Smooth muscle cell (in vitro differentiated cells): ENCODE results near the gene COL4A2. TPM values are rescaled to one million over a fixed set of nuclear protein-coding genes. Genes with fewer than 3 reads are reported as not detected.

ENCODE experiments used
- DNase-seq: peaks from one replicate; lab custom pipeline; 2025; ENCODE audit not compliant: unreplicated experiment; lab: John Stamatoyannopoulos, UW
- H2AFZ ChIP-seq: fragments of 200-600 bp; sonication (generic); 2 replicates; pipeline ENCODE4 v1.6.0; 2016; ENCODE audit warnings: antibody characterized with exemption, low read depth, mild to moderate bottlenecking
- H3F3A ChIP-seq: fragments of 200-600 bp; sonication (generic); 2 replicates; pipeline ENCODE4 v1.6.0; 2017; ENCODE audit warnings: antibody characterized with exemption, low read depth
- H3K27ac ChIP-seq: fragments of 200-600 bp; sonication (generic); 2 replicates; pipeline ENCODE4 v1.5.1; 2016; ENCODE audit warnings: low read depth, mild to moderate bottlenecking
- H3K27me3 ChIP-seq: fragments of 200-600 bp; sonication (generic); 2 replicates; pipeline ENCODE4 v1.6.1; 2016; ENCODE audit warnings: low read depth, mild to moderate bottlenecking
- H3K36me3 ChIP-seq: fragments of 200-600 bp; sonication (generic); 2 replicates; pipeline ENCODE4 v1.5.1; 2016; ENCODE audit warnings: low read depth
- H3K4me1 ChIP-seq: fragments of 200-600 bp; sonication (generic); 2 replicates; pipeline ENCODE4 v1.5.1; 2016; ENCODE audit warnings: low read depth
- H3K4me2 ChIP-seq: fragments of 200-600 bp; sonication (generic); 2 replicates; pipeline ENCODE4 v1.6.0; 2016; ENCODE audit warnings: mild to moderate bottlenecking
- H3K4me3 ChIP-seq: fragments of 200-600 bp; sonication (generic); 2 replicates; pipeline ENCODE4 v1.5.1; 2016; ENCODE audit warnings: mild to moderate bottlenecking
- H3K79me2 ChIP-seq: fragments of 200-600 bp; sonication (generic); 2 replicates; pipeline ENCODE4 v1.6.0; 2016; ENCODE audit warnings: low read depth, mild to moderate bottlenecking
- H3K9ac ChIP-seq: fragments of 200-600 bp; sonication (generic); 2 replicates; pipeline ENCODE4 v1.6.0; 2016; ENCODE audit warnings: low read depth
- H3K9me3 ChIP-seq: fragments of 200-600 bp; sonication (generic); replicated peaks from 2 replicates; pipeline ENCODE4 v1.5.1; 2016; ENCODE audit warnings: low read depth
- H4K20me1 ChIP-seq: fragments of 200-600 bp; sonication (generic); 2 replicates; pipeline ENCODE4 v1.6.0; 2016; ENCODE audit warnings: low read depth
- CTCF ChIP-seq: fragments of 200-600 bp; sonication (generic); IDR thresholded peaks from 2 replicates; pipeline ENCODE4 v1.5.1; 2017; ENCODE audit warnings: borderline replicate concordance, mild to moderate bottlenecking, antibody characterized with exemption; ENCODE audit not compliant: insufficient read depth, poor library complexity, severe bottlenecking
- WGBS: methylation state at CpG from one replicate; pipeline ENCODE4 v1.1.7; 2016; ENCODE audit warnings: low lambda C conversion rate; 5-methylcytosine and 5-hydroxymethylcytosine counted together
- polyA plus RNA-seq: library from polyadenylated mRNA; unstranded; fragments of >200 nt; fragmentation: Nextera tagmentation; extraction: Ambion mirVana; gene quantifications from 2 replicates; pipeline ENCODE4 v1.2.1, GENCODE V29; 2016
- total RNA-seq: library from RNA; depleted of rRNA; stranded (reverse); fragments of >200 nt; gene quantifications from 2 replicates; pipeline ENCODE4 v1.2.3, GENCODE V29; 2014

Gene COL4A2
- total and polyA plus RNA-seq, 2 experiments from 2014 or later = 1,456 to 2,786 TPM

GRCh38 chr13:110538632-110539031 is 231.5 kb downstream of the COL4A2 start:
- peaks cover 14% of the 10 kb centered on the region for H3F3A ChIP-seq
- H3K27ac ChIP-seq = no peak overlapping the region
- DNase-seq = no peak
- peaks cover 14% of the 10 kb centered on the region for H3K4me1 ChIP-seq
- no peak for TF ChIP-seq CTCF
- no peak overlapping the region for H3K4me2 ChIP-seq
- H3K79me2 ChIP-seq = peaks cover 40% of the 10 kb centered on the region
- H3K9me3 ChIP-seq = no peaks in the 10 kb centered on the region
- H2AFZ ChIP-seq = no peak overlapping the region
- H3K4me3 ChIP-seq = no peak overlapping the region
- peaks cover 2% of the 10 kb centered on the region for H4K20me1 ChIP-seq
- H3K27me3 ChIP-seq = no peaks in the 10 kb centered on the region
- H3K36me3 ChIP-seq = no peaks in the 10 kb centered on the region
- H3K9ac ChIP-seq = no peak overlapping the region
- WGBS = 89% methylated on average over 5 of the region's 5 CpGs

- Histone ChIP-seq H3F3A (peaks cover 14% of the 10 kb centered on the region), H4K20me1 (peaks cover 2% of the 10 kb centered on the region), H3K27me3 (no peaks in the 10 kb centered on the region), H3K36me3 (no peaks in the 10 kb centered on the region), H3K4me1 (peaks cover 14% of the 10 kb centered on the region), H3K79me2 (peaks cover 51% of the 10 kb centered on the region), H3K9ac (no peak overlapping the region), H3K9me3 (no peaks in the 10 kb centered on the region), H3K4me3 (no peak overlapping the region), H3K4me2 (no peak overlapping the region), H3K27ac (no peak overlapping the region), H2AFZ (no peak overlapping the region)
- WGBS = 89% methylated on average over 5 of the region's 5 CpGs
- no peak for TF ChIP-seq CTCF
- DNase-seq = no peak
Observed at GRCh38 chr13:110539894-110540293, 232.8 kb downstream of the COL4A2 start.

- no peak for TF ChIP-seq CTCF
- WGBS = 63% methylated on average over 12 of the region's 15 CpGs
Observed at GRCh38 chr13:110540871-110541525, 233.9 kb downstream of the COL4A2 start.

GRCh38 chr13:110541526-110541920 is 234.4 kb downstream of the COL4A2 start:
- Histone ChIP-seq H2AFZ (no peak overlapping the region), H3K4me2 (peak overlapping the region; percentile 62), H3K27me3 (no peaks in the 10 kb centered on the region), H3K4me1 (peaks cover 14% of the 10 kb centered on the region), H3K79me2 (peaks cover 46% of the 10 kb centered on the region), H3F3A (peaks cover 14% of the 10 kb centered on the region), H4K20me1 (peaks cover 6% of the 10 kb centered on the region), H3K4me3 (no peak overlapping the region), H3K36me3 (no peaks in the 10 kb centered on the region), H3K9ac (no peak overlapping the region), H3K27ac (peak overlapping the region; percentile 57), H3K9me3 (no peaks in the 10 kb centered on the region)
- DNase-seq = no peak
- WGBS = 26% methylated on average over 4 of the region's 4 CpGs
- TF ChIP-seq CTCF = no peak

More at GRCh38 chr13:110540871-110541525, 233.9 kb downstream of the COL4A2 start:
- Histone ChIP-seq H3K4me2 (peak overlapping the region; percentile 62), H3K27me3 (no peaks in the 10 kb centered on the region), H4K20me1 (peaks cover 6% of the 10 kb centered on the region), H2AFZ (no peak overlapping the region), H3K27ac (peak overlapping the region; percentile 57), H3K9ac (no peak overlapping the region), H3K4me1 (peaks cover 14% of the 10 kb centered on the region), H3K9me3 (no peaks in the 10 kb centered on the region), H3K79me2 (peaks cover 48% of the 10 kb centered on the region), H3K36me3 (no peaks in the 10 kb centered on the region), H3K4me3 (no peak overlapping the region), H3F3A (peaks cover 14% of the 10 kb centered on the region)
- no peak for DNase-seq
